Body of pancreas (tissue), 4 donors: ENCODE measurements around the gene MGME1. TPM values are rescaled to one million over a fixed set of nuclear protein-coding genes. Genes with fewer than 3 reads are reported as not detected.

Experiments used
- ATAC-seq: fragments of 150-250 bp; one replicate; pipeline ENCODE4 v1.9.1; 2016
- DNase-seq, 4 donors: peaks; one replicate each; pipeline ENCODE4 v3.0.0-alpha.2; 2019
- H3K27ac ChIP-seq, 4 donors: fragments of 200-600 bp; sonication (generic); 1 replicate in 3 of 4; 2 replicates in 1 of 4; pipeline versions ENCODE4 v1.5.1 to v1.6.1; 2016 to 2019; ENCODE audit warnings: mild to moderate bottlenecking in 1 of 4, mixed read lengths in 1 of 4, moderate library complexity in 1 of 4
- H3K27me3 ChIP-seq, 2 donors: fragments of 200-600 bp; sonication (generic); one replicate each; pipeline ENCODE4 v1.6.0; 2016; ENCODE audit warnings: mild to moderate bottlenecking in 1 of 2
- H3K36me3 ChIP-seq, 2 donors: fragments of 200-600 bp; sonication (generic); replicated peaks in 1 of 2; 2 replicates each; pipeline ENCODE4 v1.5.1; 2016; ENCODE audit warnings: low read depth in 2 of 2; ENCODE audit not compliant: insufficient read depth in 1 of 2
- H3K4me1 ChIP-seq: fragments of 200-600 bp; sonication (generic); one replicate; pipeline ENCODE4 v1.6.0; 2016
- H3K4me3 ChIP-seq, 2 donors: fragments of 200-600 bp; sonication (generic); 1 replicate in 1 of 2; 2 replicates in 1 of 2; pipeline ENCODE4 v1.5.1; 2016 to 2019
- H3K9me3 ChIP-seq, 3 donors: fragments of 200-600 bp; sonication (generic); 1 replicate in 2 of 3; 2 replicates in 1 of 3; pipeline ENCODE4 v1.5.1; 2016
- POLR2A ChIP-seq, 3 donors: fragments of 450-650 bp; IDR thresholded peaks; one replicate each; pipeline ENCODE4 v1.6.1; 2016; ENCODE audit warnings: antibody characterized with exemption in 3 of 3, mild to moderate bottlenecking in 2 of 3
- WGBS, 2 donors: methylation state at CpG; one replicate each; pipeline ENCODE4 v1.1.5; 2017; 5-methylcytosine and 5-hydroxymethylcytosine counted together
- intact Hi-C: fragments of 100-400 bp; cut with DNase I; formaldehyde crosslinking; loops from one replicate; pipeline ENCODE4 v1.15.1; 2023
- total RNA-seq, 2 donors: library from RNA; depleted of rRNA; stranded (reverse); fragments of >200 nt; gene quantifications; one replicate each; pipeline ENCODE4 v1.1.0, GENCODE V29; 2016
- TF ChIP-seq, protein P1 (sequence below), 7 experiments: fragments of 450-650 bp in 4 of 7; fragments of 200-600 bp in 3 of 7; sonication (generic) in 3 of 7; IDR thresholded peaks; one replicate each; pipeline ENCODE4 v1.5.1; 2016 to 2019; ENCODE audit warnings: antibody characterized with exemption in 7 of 7

MGME1 gene
- total RNA-seq, 2 donors from 2014 or later = 3.0 to 6.5 TPM

DNA sequence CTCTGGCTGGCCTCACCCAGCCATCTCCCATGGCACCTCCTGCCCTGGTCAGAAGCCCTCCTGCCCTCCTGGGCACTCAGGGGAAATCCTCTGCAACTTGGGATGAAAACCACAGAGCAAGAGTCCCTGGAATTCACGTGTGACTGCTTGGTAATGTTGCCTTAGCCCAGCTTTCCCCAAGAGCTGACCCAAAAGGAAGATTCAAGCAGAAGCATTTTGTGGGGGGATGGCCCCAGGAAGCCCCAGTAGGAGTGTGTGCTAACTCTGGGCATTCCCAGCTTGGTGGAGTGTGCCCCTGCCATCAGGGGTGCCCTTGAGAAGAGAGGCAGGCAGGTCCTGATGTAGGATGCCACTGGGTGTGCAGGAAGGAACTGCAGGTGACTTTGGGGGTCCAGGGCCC lies 35.7 kb upstream of the MGME1 start:
- Histone ChIP-seq H3K36me3 (no peaks in the 10 kb centered on the region), H3K27me3 (no peaks in the 10 kb centered on the region), H3K4me1 (peaks cover 34% of the 10 kb centered on the region), H3K4me3 (no peak overlapping the region), H3K27ac (no peak overlapping the region), H3K9me3 (no peaks in the 10 kb centered on the region)
- intact Hi-C loops = no loop called here
- WGBS, 2 donors = 80 to 88% methylated on average over 1 of the region's 1 CpG
- ATAC-seq = no peak
- no peak for TF ChIP-seq POLR2A (IDR thresholded peaks at IDR 0.05)
- TF ChIP-seq, protein P1, sequence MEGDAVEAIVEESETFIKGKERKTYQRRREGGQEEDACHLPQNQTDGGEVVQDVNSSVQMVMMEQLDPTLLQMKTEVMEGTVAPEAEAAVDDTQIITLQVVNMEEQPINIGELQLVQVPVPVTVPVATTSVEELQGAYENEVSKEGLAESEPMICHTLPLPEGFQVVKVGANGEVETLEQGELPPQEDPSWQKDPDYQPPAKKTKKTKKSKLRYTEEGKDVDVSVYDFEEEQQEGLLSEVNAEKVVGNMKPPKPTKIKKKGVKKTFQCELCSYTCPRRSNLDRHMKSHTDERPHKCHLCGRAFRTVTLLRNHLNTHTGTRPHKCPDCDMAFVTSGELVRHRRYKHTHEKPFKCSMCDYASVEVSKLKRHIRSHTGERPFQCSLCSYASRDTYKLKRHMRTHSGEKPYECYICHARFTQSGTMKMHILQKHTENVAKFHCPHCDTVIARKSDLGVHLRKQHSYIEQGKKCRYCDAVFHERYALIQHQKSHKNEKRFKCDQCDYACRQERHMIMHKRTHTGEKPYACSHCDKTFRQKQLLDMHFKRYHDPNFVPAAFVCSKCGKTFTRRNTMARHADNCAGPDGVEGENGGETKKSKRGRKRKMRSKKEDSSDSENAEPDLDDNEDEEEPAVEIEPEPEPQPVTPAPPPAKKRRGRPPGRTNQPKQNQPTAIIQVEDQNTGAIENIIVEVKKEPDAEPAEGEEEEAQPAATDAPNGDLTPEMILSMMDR (IDR thresholded peaks at IDR 0.05) = no peak
- DNase-seq = no peak

DNA sequence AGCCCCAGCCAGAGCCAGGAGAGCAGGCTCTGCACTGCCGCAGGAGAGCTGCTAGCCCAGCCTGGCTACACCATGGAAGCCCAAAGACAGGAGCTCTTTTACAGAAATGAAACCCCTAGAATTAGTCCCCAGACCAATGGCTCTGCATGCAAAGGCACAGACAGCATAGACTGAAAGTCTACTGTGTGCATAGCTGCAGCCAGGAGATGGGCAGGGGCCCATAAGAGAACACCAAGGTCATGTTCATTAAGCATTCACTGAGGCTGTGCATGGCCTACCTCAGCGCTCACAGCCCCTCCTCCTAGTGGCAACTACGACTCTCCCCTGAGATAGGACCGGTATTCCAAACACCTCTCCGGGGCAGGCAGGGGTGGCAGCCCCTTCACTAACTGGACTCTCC lies 35.1 kb upstream of the MGME1 start:
- Histone ChIP-seq H3K9me3 (no peaks in the 10 kb centered on the region), H3K27ac (no peak overlapping the region), H3K27me3 (no peaks in the 10 kb centered on the region), H3K4me1 (peaks cover 28% of the 10 kb centered on the region), H3K4me3 (no peak overlapping the region), H3K36me3 (no peaks in the 10 kb centered on the region)
- intact Hi-C loops = no loop called here
- DNase-seq (peak in 2 of 4 donors; percentile 44 to 48), ATAC-seq (no peak)
- WGBS, 2 donors = 44 to 46% methylated on average over 2 to 5 of the region's 5 CpGs
- TF ChIP-seq, protein P1 (IDR thresholded peaks at IDR 0.05) = no peak
- TF ChIP-seq POLR2A (IDR thresholded peaks at IDR 0.05) = no peak

DNA sequence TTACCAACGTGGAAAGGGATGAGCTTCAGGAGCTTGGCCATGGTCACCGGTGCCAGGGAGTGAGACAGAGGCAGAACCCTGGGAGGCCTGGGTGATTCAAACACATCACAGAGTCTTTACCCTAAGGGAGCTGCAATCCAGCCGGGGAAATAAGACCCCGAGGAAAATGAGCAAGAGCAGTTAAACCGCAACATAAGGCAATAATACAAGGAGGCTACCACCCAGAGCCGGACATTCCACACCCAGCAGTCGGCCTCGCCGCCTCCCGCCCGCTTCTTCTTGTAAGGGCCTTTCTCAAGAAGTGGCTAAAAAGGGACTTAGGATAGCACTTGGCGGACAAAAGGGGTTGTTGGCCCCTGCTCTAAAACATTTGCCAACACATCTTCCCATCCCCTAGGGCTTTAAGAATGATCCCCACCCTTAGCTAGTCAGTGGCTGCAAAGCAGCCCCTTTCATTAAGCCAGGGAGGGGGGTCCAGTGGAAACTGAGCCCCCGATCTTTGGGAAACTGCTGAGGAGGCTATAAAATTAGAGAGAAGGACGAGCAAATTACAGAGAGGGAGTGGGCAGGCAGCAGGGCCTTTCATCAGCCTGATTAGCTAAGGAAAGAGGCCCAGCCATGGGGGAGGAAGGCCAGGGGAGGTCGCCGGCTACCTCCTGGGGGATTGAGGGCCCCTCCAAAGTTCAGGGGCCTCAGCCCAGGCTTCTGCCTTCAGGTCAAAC lies 34.5 kb upstream of the MGME1 start:
- DNase-seq = no peak

DNA sequence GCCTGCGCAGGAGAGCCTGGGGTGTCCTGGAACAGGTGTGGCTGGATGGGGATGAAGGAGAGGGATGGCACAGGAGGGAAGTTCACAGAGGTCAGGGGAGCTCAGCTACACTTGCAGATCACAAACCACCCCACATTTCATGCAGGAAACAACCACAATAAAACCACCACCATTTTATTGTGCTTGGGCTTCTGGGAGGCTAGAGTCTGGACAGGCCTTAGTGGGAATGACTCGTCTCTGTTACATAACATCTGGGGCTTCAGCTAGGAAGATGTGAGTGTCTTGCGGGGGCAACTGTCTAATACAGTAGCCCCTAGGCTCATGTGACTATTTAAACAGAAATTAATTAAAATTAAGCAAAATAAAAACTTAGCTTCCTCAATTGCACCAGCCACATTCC lies 33.6 kb upstream of the MGME1 start:
- Histone ChIP-seq H3K4me1 (peaks cover 24% of the 10 kb centered on the region), H3K27ac (no peak overlapping the region), H3K36me3 (no peaks in the 10 kb centered on the region), H3K4me3 (no peak overlapping the region), H3K27me3 (no peaks in the 10 kb centered on the region), H3K9me3 (no peaks in the 10 kb centered on the region)
- WGBS, 2 donors = 81 to 84% methylated on average over 3 of the region's 3 CpGs
- no peak for TF ChIP-seq POLR2A (IDR thresholded peaks at IDR 0.05)
- TF ChIP-seq, protein P1 (IDR thresholded peaks at IDR 0.05) = no peak
- DNase-seq (no peak), ATAC-seq (no peak)
- intact Hi-C loops = no loop called here

More for the DNA sequence above, 34.5 kb upstream of the MGME1 start:
- no peak overlapping the region for H3K4me3 ChIP-seq
- intact Hi-C loops = no loop called here
- 86 to 87% methylated on average over 16 of the region's 16 CpGs for WGBS, 2 donors
- TF ChIP-seq POLR2A (IDR thresholded peaks at IDR 0.05) = no peak
- no peaks in the 10 kb centered on the region for H3K36me3 ChIP-seq
- ATAC-seq = no peak
- H3K9me3 ChIP-seq = no peaks in the 10 kb centered on the region
- no peaks in the 10 kb centered on the region for H3K27me3 ChIP-seq
- H3K27ac ChIP-seq = no peak overlapping the region
- H3K4me1 ChIP-seq = peaks cover 28% of the 10 kb centered on the region

DNA sequence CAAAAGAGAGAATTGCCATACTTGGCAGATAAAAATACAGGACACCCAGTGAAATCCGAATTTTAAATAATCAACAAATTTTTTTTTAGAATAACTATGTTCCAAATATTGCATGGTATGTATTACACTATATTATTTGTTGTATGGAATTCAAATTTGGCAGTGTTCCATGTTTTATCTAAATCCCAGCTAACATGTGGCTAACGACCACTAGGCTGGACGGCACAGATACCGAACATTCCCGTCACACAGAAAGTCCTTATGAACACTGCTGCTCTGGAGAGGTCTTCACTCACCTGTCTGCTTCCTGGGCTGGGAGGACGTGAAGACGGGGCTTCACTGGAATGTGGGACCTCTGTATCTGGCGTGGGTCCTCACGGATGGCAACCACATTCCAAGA lies 33.1 kb upstream of the MGME1 start:
- Histone ChIP-seq H3K27ac (no peak overlapping the region), H3K4me3 (no peak overlapping the region), H3K4me1 (peaks cover 24% of the 10 kb centered on the region), H3K27me3 (no peaks in the 10 kb centered on the region), H3K9me3 (no peaks in the 10 kb centered on the region), H3K36me3 (no peaks in the 10 kb centered on the region)
- WGBS, 2 donors = 74 to 75% methylated on average over 7 to 9 of the region's 9 CpGs
- ATAC-seq = no peak
- no peak for DNase-seq
- intact Hi-C loops = no loop called here
- TF ChIP-seq POLR2A (IDR thresholded peaks at IDR 0.05) = no peak
- TF ChIP-seq, protein P1 (IDR thresholded peaks at IDR 0.05) = no peak
